GM06990 (cell line): Measurements from ENCODE around the gene IGHMBP2.

ENCODE experiments used
- DNase-seq: peaks from one replicate; pipeline ENCODE4 v3.0.0-alpha.2; 2011; ENCODE audit not compliant: insufficient read length; ENCODE audit errors: extremely low read depth
- H3K27me3 ChIP-seq: replicated peaks from 2 replicates; pipeline ENCODE4 v1.6.0; 2011; ENCODE audit warnings: low read length; ENCODE audit not compliant: control insufficient read depth, insufficient read depth
- H3K36me3 ChIP-seq: 2 replicates; pipeline ENCODE4 v1.5.1; 2011; ENCODE audit warnings: low read length; ENCODE audit not compliant: control insufficient read depth, insufficient read depth
- H3K4me3 ChIP-seq: replicated peaks from 2 replicates; pipeline ENCODE4 v1.5.1; 2011; ENCODE audit warnings: low read depth, mild to moderate bottlenecking, control low read depth, low read length
- CTCF ChIP-seq: IDR thresholded peaks from 2 replicates; pipeline ENCODE4 v1.5.1; 2011; ENCODE audit warnings: low read length, control low read depth, mild to moderate bottlenecking, inconsistent platforms; ENCODE audit not compliant: insufficient read depth, poor library complexity, severe bottlenecking

The IGHMBP2 gene

GRCh38 chr11:68912254-68912653, 8.6 kb downstream of the IGHMBP2 start:
- TF ChIP-seq CTCF = no peak
- H3K36me3 ChIP-seq = peaks cover 13% of the 10 kb centered on the region
- DNase-seq = no peak

DNA sequence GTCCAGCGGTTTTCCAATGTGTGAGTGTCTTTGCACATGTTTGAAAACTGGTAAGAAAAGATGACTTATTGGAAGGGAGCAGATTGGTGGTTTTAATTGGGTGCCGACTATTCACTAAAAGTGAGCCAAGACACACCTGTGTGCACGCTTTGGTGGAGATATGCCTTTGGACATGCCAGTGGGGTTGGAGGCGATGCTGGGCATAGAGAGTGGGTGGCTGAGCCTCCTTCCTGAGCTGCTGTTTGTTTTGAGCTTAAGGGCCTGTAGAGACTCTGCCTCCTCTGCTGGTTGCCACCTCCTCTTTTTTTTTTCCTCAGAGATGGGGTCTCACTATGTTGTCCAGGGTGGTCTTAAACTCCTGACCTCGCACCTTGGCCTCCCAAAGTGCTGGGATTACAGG, 9.5 kb downstream of the IGHMBP2 start:
- TF ChIP-seq CTCF = no peak
- no peak for DNase-seq
- no peak overlapping the region for H3K4me3 ChIP-seq
- peaks cover 11% of the 10 kb centered on the region for H3K36me3 ChIP-seq
- no peaks in the 10 kb centered on the region for H3K27me3 ChIP-seq

More at GRCh38 chr11:68912254-68912653, 8.6 kb downstream of the IGHMBP2 start:
- Histone ChIP-seq H3K4me3 (no peak overlapping the region), H3K27me3 (no peaks in the 10 kb centered on the region)

DNA sequence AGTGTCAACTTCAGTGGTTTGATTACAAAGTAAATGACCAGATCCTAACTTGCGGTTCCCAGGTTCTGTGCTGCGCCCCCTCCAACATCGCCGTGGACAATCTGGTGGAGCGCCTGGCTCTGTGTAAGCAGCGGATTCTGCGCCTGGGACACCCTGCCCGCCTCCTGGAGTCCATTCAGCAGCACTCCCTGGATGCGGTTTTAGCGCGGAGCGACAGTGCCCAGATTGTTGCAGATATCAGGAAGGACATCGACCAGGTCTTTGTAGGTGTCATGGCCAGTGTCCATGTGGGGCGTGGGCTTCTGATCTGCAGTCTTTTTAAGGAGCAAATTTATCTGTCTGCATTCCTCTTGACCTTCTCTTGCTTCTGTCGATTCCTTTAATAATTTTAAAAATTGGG, 11.1 kb downstream of the IGHMBP2 start:
- Histone ChIP-seq H3K4me3 (no peak overlapping the region), H3K36me3 (peaks cover 10% of the 10 kb centered on the region), H3K27me3 (no peaks in the 10 kb centered on the region)
- DNase-seq = no peak
- no peak for TF ChIP-seq CTCF

- no peaks in the 10 kb centered on the region for H3K27me3 ChIP-seq
- no peak for TF ChIP-seq CTCF
- H3K4me3 ChIP-seq = no peak overlapping the region
- peaks cover 7% of the 10 kb centered on the region for H3K36me3 ChIP-seq
- DNase-seq = no peak
Measured at GRCh38 chr11:68916439-68916838, 12.7 kb downstream of the IGHMBP2 start.

- peaks cover 16% of the 10 kb centered on the region for H3K36me3 ChIP-seq
Measured at GRCh38 chr11:68923614-68924013, 19.9 kb downstream of the IGHMBP2 start.

More at GRCh38 chr11:68923614-68924013, 19.9 kb downstream of the IGHMBP2 start:
- H3K27me3 ChIP-seq = no peaks in the 10 kb centered on the region
- no peak for DNase-seq
- H3K4me3 ChIP-seq = no peak overlapping the region
- no peak for TF ChIP-seq CTCF
